Nephron progenitor cell (in vitro differentiated cells): ENCODE results near the gene CTSV.
A peak's percentile ranks its signal among the peaks of the same experiment; 100 is the strongest.
"Not testable (repeated sequence)": the region's sequence is repeated elsewhere in the genome, so short reads cannot be mapped to it uniquely, and the experiment has no call there.

Source experiments
- DNase-seq: peaks from one replicate; pipeline ENCODE4 v3.0.0; 2021
- H3K27ac Mint-ChIP-seq: 2 replicates; pipeline ENCODE4 v1.8.0; 2021; ENCODE audit warnings: mild to moderate bottlenecking, moderate library complexity, mixed read lengths
- H3K27me3 Mint-ChIP-seq: 2 replicates; pipeline ENCODE4 v1.8.0; 2021; ENCODE audit warnings: mild to moderate bottlenecking, low read depth, mixed read lengths; ENCODE audit not compliant: poor library complexity
- H3K36me3 Mint-ChIP-seq: 2 replicates; pipeline ENCODE4 v1.8.0; 2021; ENCODE audit warnings: low read depth, mixed read lengths
- H3K4me1 Mint-ChIP-seq: 2 replicates; pipeline ENCODE4 v1.8.0; 2021; ENCODE audit warnings: mixed read lengths
- H3K4me3 Mint-ChIP-seq: 2 replicates; pipeline ENCODE4 v1.8.0; 2021; ENCODE audit warnings: mild to moderate bottlenecking, moderate library complexity, mixed read lengths
- H3K9me3 Mint-ChIP-seq: 2 replicates; pipeline ENCODE4 v1.8.0; 2021; ENCODE audit warnings: mild to moderate bottlenecking, moderate library complexity, mixed read lengths
- TF ChIP-seq, protein P1 (sequence below): fragments of 200-600 bp; sonication (generic); IDR thresholded peaks from 2 replicates; pipeline ENCODE4 v1.5.0; 2021; ENCODE audit warnings: antibody characterized with exemption

Gene CTSV

DNA sequence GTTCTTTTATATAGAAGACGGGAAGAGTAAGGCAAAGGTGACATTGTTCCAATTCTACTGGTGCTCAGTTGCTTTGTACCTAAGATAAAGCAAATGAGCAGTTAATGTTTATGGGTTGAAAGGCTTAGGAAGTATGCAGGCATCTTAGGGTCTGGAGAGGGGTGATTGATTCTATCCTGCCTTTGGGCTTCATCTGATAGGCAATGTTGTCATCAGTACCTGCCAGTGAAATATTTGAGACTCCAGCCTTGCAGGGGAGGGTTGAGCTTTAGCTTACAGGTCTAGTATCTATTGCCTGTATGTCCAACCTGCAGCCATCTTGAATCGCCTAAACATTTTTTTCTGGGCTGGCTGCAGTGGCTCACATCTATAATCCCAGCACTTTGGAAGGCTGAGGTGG is 13.8 kb upstream of the CTSV start:
- no peak for DNase-seq
- TF ChIP-seq, protein P1, sequence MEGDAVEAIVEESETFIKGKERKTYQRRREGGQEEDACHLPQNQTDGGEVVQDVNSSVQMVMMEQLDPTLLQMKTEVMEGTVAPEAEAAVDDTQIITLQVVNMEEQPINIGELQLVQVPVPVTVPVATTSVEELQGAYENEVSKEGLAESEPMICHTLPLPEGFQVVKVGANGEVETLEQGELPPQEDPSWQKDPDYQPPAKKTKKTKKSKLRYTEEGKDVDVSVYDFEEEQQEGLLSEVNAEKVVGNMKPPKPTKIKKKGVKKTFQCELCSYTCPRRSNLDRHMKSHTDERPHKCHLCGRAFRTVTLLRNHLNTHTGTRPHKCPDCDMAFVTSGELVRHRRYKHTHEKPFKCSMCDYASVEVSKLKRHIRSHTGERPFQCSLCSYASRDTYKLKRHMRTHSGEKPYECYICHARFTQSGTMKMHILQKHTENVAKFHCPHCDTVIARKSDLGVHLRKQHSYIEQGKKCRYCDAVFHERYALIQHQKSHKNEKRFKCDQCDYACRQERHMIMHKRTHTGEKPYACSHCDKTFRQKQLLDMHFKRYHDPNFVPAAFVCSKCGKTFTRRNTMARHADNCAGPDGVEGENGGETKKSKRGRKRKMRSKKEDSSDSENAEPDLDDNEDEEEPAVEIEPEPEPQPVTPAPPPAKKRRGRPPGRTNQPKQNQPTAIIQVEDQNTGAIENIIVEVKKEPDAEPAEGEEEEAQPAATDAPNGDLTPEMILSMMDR, result no peak
- H3K27ac Mint-ChIP-seq, result no peak overlapping the region
- H3K9me3 Mint-ChIP-seq, result peaks cover 9% of the 10 kb centered on the region
- H3K4me1 Mint-ChIP-seq, result peaks cover 10% of the 10 kb centered on the region
- no peaks in the 10 kb centered on the region for H3K36me3 Mint-ChIP-seq
- H3K4me3 Mint-ChIP-seq, result no peak overlapping the region
- H3K27me3 Mint-ChIP-seq, result peaks cover 12% of the 10 kb centered on the region

DNA sequence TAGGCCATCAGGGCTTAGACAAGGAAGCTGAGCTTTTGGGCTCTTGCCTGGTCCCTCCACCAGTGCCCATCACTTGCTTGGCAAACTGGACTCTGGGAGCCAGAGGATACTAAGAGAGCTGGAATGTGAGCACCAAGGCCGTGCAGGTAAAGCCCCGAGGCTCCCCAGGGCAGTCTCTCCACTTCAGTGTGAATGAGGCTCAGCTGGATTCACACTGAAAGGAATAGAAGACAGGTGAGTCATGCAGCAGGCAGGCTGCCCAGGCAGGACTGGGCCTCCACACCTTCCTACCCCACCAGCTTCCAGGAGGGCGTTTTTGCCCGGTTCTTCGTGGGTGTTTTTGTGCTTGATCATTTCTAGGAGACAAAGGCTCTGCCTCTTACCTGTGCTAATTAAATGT is 7.3 kb upstream of the CTSV start:
- Mint-ChIP-seq H3K9me3 (peaks cover 19% of the 10 kb centered on the region), H3K4me3 (no peak overlapping the region), H3K27ac (no peak overlapping the region), H3K36me3 (no peaks in the 10 kb centered on the region), H3K4me1 (no peaks in the 10 kb centered on the region), H3K27me3 (peaks cover 25% of the 10 kb centered on the region)
- TF ChIP-seq, protein P1, result no peak
- DNase-seq, result no peak

DNA sequence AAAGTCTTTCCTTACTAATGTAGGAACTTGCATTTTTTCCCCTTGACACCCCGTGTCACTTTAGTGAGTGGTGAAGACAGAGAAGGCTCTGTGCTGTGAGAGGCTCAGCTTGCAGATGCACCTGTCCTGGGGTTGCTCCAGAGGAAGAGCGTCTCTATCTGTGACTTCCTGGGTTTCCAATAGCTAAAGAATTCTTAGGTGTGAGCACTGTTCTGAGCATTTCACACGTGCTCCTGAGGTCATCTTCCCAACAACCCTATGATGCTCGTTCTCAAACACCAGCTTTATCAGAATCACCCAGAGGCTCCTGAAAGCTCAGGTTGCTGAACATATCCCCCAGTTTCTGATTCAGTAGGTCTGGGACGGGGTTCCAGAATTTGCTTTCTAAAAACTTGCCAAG is 6.4 kb upstream of the CTSV start:
- Mint-ChIP-seq H3K27me3 (peaks cover 28% of the 10 kb centered on the region), H3K4me1 (no peaks in the 10 kb centered on the region), H3K27ac (no peak overlapping the region), H3K36me3 (no peaks in the 10 kb centered on the region), H3K9me3 (peaks cover 11% of the 10 kb centered on the region), H3K4me3 (no peak overlapping the region)
- no peak for DNase-seq
- TF ChIP-seq, protein P1, result no peak

DNA sequence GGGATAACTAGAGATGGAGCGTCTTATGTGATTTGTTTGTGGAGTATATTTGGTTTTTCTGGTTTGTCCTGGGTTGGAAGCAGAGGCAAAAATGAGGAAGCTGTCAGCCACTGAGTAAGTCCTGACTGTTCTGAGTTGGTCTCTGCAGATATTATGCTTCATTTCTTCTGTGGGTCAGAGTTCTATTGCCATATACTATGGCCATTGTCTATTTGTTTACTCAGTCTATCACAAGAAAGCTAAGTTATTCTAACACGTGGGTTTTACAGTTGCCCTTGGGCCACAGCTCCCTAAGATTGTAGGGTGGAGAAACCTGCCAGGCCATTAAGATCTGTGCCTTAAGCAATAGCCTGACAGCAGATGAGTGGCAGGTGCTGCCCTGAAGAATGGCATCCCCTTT is 3.0 kb upstream of the CTSV start:
- Mint-ChIP-seq H3K36me3 (peaks cover 8% of the 10 kb centered on the region), H3K4me1 (peaks cover 5% of the 10 kb centered on the region), H3K27me3 (peaks cover 44% of the 10 kb centered on the region), H3K4me3 (no peak overlapping the region), H3K9me3 (peaks cover 15% of the 10 kb centered on the region), H3K27ac (no peak overlapping the region)
- no peak for DNase-seq
- TF ChIP-seq, protein P1, result no peak

DNA sequence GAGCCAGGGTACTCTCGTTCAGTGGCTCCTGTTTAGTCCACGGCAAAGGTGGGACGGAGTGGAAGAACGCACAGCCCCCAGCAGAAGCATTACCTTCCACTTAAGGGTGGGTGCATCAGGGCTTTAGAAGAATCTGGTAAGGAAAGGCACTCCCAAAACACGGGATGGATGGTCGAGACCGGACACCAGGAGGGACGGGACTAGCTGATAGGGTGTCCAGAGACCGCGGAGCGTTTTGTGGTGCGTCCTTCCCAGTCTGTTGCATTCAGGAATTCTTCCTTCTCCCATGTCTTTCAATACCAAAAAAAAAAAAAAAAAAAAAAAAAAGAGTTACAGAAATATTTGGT is 545 bp upstream of the CTSV start:
- peaks cover 5% of the 10 kb centered on the region for H3K4me1 Mint-ChIP-seq
- H3K27me3 Mint-ChIP-seq, result peaks cover 50% of the 10 kb centered on the region
- peak overlapping the region; percentile 60 for H3K27ac Mint-ChIP-seq
- TF ChIP-seq, protein P1, result no peak
- H3K4me3 Mint-ChIP-seq, result peak overlapping the region; percentile 88
- peaks cover 18% of the 10 kb centered on the region for H3K36me3 Mint-ChIP-seq
- peaks cover 15% of the 10 kb centered on the region for H3K9me3 Mint-ChIP-seq
- DNase-seq, result peak; percentile 47

DNA sequence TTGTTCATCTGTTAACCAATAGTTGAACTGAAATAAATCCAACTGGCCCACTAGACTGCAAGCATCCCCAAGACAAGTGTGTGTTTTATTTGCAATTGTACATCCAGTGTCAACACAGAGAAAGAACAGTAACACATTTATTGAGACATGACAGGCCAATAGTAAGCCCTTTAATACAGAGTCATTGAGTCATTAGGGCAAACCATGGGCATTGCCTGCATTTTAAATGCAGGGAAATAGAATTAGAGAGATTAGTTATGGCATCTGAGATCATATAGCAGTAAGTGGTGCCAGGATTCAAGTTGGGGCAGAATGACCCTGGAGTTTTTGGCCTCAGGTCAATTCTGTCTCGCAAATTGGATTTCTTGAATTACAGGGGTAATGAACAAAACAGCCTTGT is 15.4 kb downstream of the CTSV start:
- H3K36me3 Mint-ChIP-seq, H3K4me1 Mint-ChIP-seq, H3K27ac Mint-ChIP-seq, H3K4me3 Mint-ChIP-seq, DNase-seq, H3K9me3 Mint-ChIP-seq: not testable (repeated sequence)
- H3K27me3 Mint-ChIP-seq, result peaks cover 17% of the 10 kb centered on the region

DNA sequence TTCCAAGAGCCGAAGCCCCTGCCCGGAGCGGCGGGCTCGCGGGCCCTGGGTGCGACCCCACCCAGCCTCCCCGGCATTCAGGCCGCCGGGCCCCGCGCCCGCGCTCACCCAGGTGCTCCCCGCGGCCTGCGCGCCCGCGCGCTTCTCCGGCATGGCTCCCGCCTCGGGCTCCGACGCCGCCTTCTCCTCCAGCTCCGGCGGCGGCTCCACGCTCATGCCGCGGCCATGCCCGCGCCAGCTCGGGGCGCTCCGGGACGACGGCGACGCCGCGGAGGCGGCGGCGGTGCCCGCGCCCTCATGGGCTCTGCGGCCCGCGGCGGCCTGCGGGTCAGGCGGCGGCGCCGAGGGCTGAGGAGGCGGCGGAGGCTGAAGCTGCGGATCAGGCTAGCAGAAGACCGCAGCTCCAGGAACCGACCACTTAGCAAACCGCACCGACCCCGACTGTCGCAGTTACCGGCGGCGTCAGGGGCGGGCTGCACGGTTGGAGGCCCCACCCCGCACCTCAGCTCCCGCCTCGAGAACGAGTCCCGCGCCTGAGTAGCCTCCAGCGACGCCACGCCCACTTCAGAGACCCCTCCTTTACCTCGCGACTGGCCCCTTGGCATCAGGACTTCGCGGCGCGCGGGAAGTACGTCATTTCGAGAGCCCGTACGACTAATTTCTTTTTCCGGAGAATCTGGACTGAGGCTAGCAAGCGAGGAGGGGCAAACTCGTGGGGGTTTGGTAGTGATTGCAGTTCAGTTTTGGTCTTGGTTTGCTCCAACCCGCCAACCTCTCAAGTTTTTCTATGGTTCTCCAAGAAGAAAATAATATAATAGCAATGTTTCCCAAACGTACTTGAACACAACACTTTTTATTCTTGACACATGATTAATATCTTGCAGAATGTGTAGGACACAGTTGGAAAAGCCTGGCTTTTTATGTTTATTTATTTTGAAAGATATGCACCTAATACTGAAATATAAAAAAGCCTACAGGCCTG is 25.5 kb downstream of the CTSV start:
- Mint-ChIP-seq H3K27ac (peak overlapping the region; percentile 93), H3K4me1 (peaks cover 10% of the 10 kb centered on the region), H3K4me3 (peak overlapping the region; percentile 88), H3K27me3 (peaks cover 24% of the 10 kb centered on the region)
- H3K36me3 Mint-ChIP-seq, H3K9me3 Mint-ChIP-seq: not testable (repeated sequence)
- peak; percentile 76 for DNase-seq

DNA sequence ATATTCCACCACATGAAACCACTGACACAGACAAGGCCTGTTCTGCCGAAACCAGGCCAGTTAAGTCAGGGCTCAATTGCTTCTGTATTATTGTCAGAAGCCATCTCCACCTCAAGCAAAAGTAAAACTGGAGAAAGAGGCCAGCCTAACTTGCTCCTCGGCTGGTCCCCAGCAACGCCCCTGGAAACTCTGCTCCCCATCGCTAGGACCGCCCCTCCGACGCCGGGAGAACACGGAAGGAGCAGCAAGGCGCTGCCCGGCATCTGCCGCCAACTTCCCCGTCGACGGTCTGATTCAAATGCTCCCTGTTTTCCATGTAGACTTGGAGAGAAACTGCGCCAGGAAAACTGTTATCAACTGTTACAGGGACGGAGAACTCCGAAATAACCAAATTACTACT is 26.3 kb downstream of the CTSV start:
- not testable (repeated sequence) for H3K9me3 Mint-ChIP-seq, H3K36me3 Mint-ChIP-seq, DNase-seq
- Mint-ChIP-seq H3K4me3 (peak overlapping the region; percentile 88), H3K27ac (peak overlapping the region; percentile 79), H3K4me1 (peaks cover 10% of the 10 kb centered on the region), H3K27me3 (peaks cover 21% of the 10 kb centered on the region)

DNA sequence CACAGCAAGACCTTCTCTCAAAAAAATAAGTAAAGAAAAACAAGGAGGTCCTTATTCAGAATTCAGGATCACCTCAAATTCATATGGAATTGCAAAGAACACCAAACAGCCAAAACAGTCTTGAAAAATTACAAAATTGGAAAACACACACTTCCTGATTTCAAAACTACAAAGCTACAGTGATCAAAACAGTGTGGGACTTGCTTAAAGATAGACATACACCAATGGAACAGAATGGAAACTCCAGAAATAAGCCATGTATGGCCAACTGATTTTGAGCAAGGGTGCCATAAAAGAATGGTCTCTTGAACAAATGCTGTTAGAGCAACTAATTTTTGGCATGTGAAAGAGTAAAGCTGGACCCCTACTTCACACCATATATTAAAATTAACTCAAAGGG is 36.7 kb downstream of the CTSV start:
- not testable (repeated sequence) for H3K27me3 Mint-ChIP-seq, DNase-seq, H3K4me3 Mint-ChIP-seq, H3K9me3 Mint-ChIP-seq, H3K27ac Mint-ChIP-seq, H3K4me1 Mint-ChIP-seq
- H3K36me3 Mint-ChIP-seq, result peaks cover 22% of the 10 kb centered on the region
